Measurements from ENCODE around the gene PANX3.

Gene PANX3

DNA sequence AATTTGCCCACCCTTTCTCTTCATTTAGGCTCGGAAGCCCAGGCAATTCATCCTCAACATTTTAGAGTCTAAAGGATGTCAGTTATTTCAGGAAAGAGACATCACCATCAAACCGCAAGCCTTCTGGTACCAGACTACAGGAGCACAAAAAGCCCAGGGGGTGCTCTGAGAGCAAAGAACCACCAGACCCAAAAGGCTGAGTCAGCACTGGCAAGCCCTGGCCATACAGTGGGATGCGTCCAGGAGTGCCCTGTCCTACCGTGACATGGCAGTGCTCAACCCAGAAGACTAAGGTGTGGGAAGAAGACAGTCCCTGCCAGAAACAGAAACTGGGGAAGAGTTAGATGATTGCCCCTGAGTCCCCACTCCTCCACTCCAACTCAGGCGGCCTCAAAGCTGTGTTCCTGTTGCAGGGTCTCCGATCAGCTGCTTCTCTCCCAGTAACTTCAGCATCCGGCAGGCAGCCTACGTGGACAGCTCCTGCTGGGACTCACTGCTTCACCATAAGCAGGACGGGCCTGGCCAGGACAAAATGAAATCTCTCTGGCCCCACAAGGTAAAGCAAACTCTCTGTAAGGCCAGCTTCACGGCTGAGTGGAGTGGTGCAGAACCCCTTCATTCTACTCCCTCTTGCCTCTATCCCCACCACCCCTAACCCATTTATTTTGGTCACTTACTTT is 1.5 kb downstream of the PANX3 start:
- H3K27ac ChIP-seq: no peak overlapping the region

DNA sequence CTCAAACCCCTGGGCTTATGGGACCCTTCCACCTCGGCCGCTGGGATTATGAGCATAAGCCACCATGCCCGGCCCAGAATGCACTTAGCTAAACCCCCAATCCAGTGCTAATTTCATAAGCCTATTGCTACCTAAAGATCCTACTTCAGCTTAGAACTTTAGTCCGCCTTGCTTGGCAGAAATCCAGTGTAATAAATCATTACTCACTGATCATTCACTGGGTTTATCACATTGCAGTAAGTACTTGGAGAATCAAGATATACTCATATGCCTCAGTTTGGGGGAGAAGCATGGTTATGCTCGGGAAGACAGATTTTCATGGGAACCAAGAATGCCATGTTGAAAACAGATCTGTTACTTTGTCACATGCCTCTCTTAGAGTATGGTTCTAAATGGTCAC is 7.6 kb downstream of the PANX3 start:
- TF ChIP-seq, protein P1, sequence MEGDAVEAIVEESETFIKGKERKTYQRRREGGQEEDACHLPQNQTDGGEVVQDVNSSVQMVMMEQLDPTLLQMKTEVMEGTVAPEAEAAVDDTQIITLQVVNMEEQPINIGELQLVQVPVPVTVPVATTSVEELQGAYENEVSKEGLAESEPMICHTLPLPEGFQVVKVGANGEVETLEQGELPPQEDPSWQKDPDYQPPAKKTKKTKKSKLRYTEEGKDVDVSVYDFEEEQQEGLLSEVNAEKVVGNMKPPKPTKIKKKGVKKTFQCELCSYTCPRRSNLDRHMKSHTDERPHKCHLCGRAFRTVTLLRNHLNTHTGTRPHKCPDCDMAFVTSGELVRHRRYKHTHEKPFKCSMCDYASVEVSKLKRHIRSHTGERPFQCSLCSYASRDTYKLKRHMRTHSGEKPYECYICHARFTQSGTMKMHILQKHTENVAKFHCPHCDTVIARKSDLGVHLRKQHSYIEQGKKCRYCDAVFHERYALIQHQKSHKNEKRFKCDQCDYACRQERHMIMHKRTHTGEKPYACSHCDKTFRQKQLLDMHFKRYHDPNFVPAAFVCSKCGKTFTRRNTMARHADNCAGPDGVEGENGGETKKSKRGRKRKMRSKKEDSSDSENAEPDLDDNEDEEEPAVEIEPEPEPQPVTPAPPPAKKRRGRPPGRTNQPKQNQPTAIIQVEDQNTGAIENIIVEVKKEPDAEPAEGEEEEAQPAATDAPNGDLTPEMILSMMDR (IDR thresholded peaks at IDR 0.05): no peak
- no peak for TF ChIP-seq ZFX (IDR thresholded peaks at IDR 0.05; ENCODE audit: borderline replicate concordance)
- no peak overlapping the region for H3K27ac ChIP-seq

More for the DNA sequence above, 1.5 kb downstream of the PANX3 start:
- no peak for TF ChIP-seq ZFX (IDR thresholded peaks at IDR 0.05; ENCODE audit: borderline replicate concordance)
- TF ChIP-seq, protein P1 (IDR thresholded peaks at IDR 0.05): no peak

DNA sequence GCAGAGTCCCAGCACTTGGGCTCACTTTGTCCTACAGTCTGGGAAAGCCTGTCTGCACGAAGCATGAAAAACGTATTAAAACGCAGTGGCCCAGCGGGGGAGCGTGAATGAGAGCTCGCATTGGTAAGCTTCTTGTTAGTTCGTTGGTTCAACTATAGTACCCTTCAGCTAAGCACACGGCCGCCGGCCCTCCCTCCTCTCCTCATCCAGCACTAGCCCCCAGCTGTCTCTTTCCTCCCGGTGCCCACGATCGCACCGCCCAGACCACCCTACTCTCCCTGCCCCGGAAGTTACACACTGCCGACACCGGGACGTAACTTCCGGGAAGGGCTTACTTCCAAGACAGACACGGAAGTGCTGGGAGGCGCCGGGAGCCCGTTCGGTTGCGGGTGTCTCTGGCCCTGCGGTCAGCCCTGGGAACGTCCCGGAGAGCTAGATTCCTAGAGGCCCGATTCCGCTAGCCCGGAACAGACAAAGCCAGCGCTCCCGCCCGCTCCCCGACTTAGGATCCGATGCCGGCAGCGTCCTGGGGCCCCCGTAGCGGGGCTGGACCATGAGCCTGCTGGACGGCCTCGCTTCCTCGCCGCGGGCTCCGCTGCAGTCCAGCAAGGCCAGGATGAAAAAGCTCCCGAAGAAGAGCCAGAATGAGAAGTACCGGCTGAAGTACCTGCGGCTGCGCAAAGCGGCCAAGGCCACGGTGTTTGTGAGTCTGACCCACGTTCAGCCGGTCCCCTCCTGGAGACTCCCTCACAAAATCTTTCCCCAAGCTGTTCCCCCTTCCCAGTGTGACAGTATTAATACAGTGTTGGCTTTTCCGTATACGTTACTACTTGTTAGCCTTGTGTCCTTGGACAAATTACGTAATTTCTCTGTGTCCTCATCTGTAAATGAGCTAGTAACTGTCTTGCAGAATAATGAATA is 11.6 kb downstream of the PANX3 start, which contains the start of gene TBRG1:
TSS of gene TBRG1 (plus strand) at position 334 of the 921 bp plus-strand sequence. CDS start at position 554, 220 bp downstream.
- no peak for TF ChIP-seq ZFX (IDR thresholded peaks at IDR 0.05; ENCODE audit: borderline replicate concordance)
- TF ChIP-seq, protein P1 (IDR thresholded peaks at IDR 0.05): no peak
- H3K27ac ChIP-seq: peak within 1 kb of the TSS; percentile 89

DNA sequence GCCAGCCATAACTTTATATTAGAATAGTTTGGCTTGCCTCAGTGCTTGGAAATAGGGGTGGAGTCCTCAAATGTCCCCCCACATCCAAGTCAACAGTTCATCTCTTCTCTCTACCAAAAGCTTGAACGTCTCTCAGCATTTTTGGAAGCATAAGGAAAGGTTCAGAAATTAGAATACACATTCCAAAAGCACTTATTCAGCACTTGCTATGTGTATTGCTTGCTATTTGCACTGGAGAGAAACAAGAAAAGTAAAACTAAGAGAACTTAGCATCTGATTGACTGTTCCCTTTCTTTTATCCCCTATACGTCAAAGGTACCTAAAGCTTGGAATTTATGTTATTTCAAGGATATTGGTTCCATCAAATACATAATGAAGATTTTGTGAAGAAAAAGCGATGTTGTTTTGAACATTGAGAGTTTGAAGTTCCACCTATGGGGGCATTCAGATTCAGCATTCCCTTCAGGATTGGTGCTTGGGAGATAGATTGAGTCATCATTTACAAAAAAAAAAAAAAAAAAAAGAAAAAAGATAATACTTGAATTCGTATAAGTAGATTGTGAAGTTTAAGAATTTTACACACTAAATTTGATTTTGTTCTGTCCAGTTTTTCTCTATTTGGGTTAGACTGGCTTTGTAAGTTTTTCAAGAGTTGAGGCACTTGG is 12.8 kb downstream of the PANX3 start:
- H3K27ac ChIP-seq: peak overlapping the region; percentile 89
- TF ChIP-seq ZFX (IDR thresholded peaks at IDR 0.05; ENCODE audit: borderline replicate concordance): no peak
- TF ChIP-seq, protein P1 (IDR thresholded peaks at IDR 0.05): no peak

DNA sequence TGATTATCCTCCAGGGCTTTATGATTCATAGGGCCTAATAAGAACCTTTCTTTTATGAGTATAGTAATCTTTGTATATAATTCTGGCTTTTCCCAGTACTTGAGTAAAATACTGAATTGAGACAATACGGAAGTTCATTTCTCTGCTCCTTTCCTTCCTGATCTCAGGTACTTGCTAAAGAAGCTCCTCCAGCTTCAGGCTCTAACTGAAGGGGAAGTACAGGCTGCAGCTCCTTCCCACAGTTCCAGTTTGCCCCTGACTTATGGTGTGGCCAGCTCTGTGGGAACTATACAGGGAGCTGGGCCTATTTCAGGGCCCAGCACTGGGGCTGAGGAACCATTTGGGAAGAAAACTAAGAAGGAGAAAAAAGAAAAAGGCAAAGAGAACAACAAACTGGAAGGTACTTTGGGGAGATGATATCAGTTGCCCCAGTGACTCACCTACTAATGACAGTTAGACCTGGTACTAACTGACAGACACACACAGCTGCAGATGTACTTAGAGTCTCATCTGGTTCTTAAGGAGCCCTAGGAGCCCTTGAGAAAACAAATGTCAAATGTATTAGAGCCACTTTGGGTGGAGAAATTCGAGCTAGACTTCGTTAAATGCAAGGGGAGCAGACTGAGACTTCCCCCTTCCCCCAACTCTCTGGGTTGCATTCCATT is 14.4 kb downstream of the PANX3 start:
- H3K27ac ChIP-seq: peak overlapping the region; percentile 30; the same call in 1 of the 2 replicates
- TF ChIP-seq, protein P1 (IDR thresholded peaks at IDR 0.05): no peak
- no peak for TF ChIP-seq ZFX (IDR thresholded peaks at IDR 0.05; ENCODE audit: borderline replicate concordance)

DNA sequence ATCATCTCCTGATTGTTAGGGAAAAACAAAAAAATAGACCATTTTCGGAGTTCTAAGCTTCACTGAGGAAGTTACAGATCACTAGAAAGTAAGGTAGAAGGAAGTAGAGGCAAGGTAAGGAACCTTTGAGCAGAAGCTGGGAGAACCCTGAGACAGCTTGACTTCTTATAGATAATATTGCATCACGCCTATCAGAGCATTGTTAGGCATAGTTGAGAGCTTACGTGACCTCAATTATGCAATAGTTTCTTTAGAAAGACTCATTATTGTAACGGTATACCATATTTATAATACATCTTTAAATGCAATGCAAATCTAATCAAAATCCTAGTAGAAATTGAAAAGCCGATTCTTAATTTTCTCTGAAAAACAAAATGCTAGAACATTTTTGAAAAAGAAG is 16.3 kb downstream of the PANX3 start:
- no peak overlapping the region for H3K27ac ChIP-seq
- TF ChIP-seq, protein P1 (IDR thresholded peaks at IDR 0.05): no peak
- TF ChIP-seq ZFX (IDR thresholded peaks at IDR 0.05; ENCODE audit: borderline replicate concordance): no peak

Data from 22Rv1 (cell line).